HepG2 (cell line): ENCODE results near the gene GARS1. TPM values are rescaled to one million over a fixed set of nuclear protein-coding genes. Genes with fewer than 3 reads are reported as not detected.
A peak's percentile ranks its signal among the peaks of the same experiment; 100 is the strongest.

ENCODE experiments used
- DMAP1 ChIP-seq: IDR thresholded peaks from 2 replicates; pipeline ENCODE4 v1.6.1; 2016
- NPAS2 ChIP-seq: sonication (generic); formaldehyde crosslinking; IDR thresholded peaks from 2 replicates; pipeline ENCODE4 v1.8.0; 2022; ENCODE audit warnings: mild to moderate bottlenecking, missing genetic modification reagents, borderline replicate concordance
- ZBTB20 ChIP-seq: sonication (generic); formaldehyde crosslinking; IDR thresholded peaks from 2 replicates; pipeline ENCODE4 v1.8.1; 2023; ENCODE audit warnings: missing genetic modification reagents, low read depth, mild to moderate bottlenecking, borderline replicate concordance
- ZKSCAN8 ChIP-seq: IDR thresholded peaks from 2 replicates; pipeline ENCODE4 v1.6.1; 2016; ENCODE audit warnings: borderline replicate concordance, missing genetic modification reagents, missing compliant biosample characterization
- ZNF24 ChIP-seq: fragments of 450-650 bp; IDR thresholded peaks from 2 replicates; pipeline ENCODE4 v1.6.1; 2017; ENCODE audit warnings: antibody characterized with exemption, mild to moderate bottlenecking
- ZNF264 ChIP-seq: sonication (generic); formaldehyde crosslinking; IDR thresholded peaks from 2 replicates; pipeline ENCODE4 v1.4.0; 2020; ENCODE audit warnings: missing genetic modification reagents
- ZNF329 ChIP-seq: sonication (generic); formaldehyde crosslinking; IDR thresholded peaks from 2 replicates; pipeline ENCODE4 v1.9.0; 2021; ENCODE audit warnings: low read depth, mild to moderate bottlenecking, missing genetic modification reagents
- ZNF546 ChIP-seq: sonication (generic); formaldehyde crosslinking; conservative IDR thresholded peaks from 2 replicates; pipeline ENCODE4 v1.8.1; 2023; ENCODE audit warnings: mild to moderate bottlenecking, missing genetic modification reagents
- ZNF589 ChIP-seq: sonication (generic); formaldehyde crosslinking; conservative IDR thresholded peaks from 2 replicates; pipeline ENCODE4 v1.8.0; 2022; ENCODE audit warnings: mild to moderate bottlenecking, moderate library complexity, missing genetic modification reagents
- ZNF615 ChIP-seq: sonication (generic); formaldehyde crosslinking; IDR thresholded peaks from 2 replicates; pipeline ENCODE4 v1.5.0; 2020; ENCODE audit warnings: mild to moderate bottlenecking, missing genetic modification reagents, borderline replicate concordance
- polyA plus RNA-seq, 8 experiments: library from polyadenylated mRNA; depleted of rRNA in 3 of 8; stranded (reverse) in 7 of 8; unstranded in 1 of 8; fragments of >200 nt; fragmentation: Illumina TruSeq in 4 of 8; extraction: Trizol in 4 of 8; gene quantifications; 2 replicates each; pipeline versions ENCODE4 v1.2.1 to v1.2.3, GENCODE V29; 2011 to 2016; ENCODE audit warnings: low read depth in 4 of 8, missing spikeins in 1 of 8, mixed read lengths in 1 of 8; ENCODE audit not compliant: insufficient read depth in 1 of 8
- total RNA-seq, 5 experiments: library from RNA; depleted of rRNA; stranded (reverse); fragments of >200 nt; fragmentation: Illumina TruSeq; extraction: Trizol; gene quantifications; 2 replicates each; pipeline ENCODE4 v1.2.3, GENCODE V29; 2016; ENCODE audit warnings: low read depth in 1 of 5
- TF ChIP-seq, protein P1 (sequence below): sonication (generic); formaldehyde crosslinking; IDR thresholded peaks from 2 replicates; pipeline ENCODE4 v1.8.0; 2022; ENCODE audit warnings: mild to moderate bottlenecking, missing genetic modification reagents, moderate library complexity
- TF ChIP-seq, protein P2 (sequence below): sonication (generic); formaldehyde crosslinking; IDR thresholded peaks from 2 replicates; pipeline ENCODE4 v1.5.1; 2020; ENCODE audit warnings: missing genetic modification reagents, mild to moderate bottlenecking, borderline replicate concordance
- TF ChIP-seq, protein P3 (sequence below): sonication (generic); formaldehyde crosslinking; IDR thresholded peaks from 2 replicates; pipeline ENCODE4 v1.4.0; 2020; ENCODE audit warnings: missing genetic modification reagents
- TF ChIP-seq, protein P4 (sequence below): sonication (generic); formaldehyde crosslinking; IDR thresholded peaks from 2 replicates; pipeline ENCODE4 v1.8.1; 2022; ENCODE audit warnings: low read depth, mild to moderate bottlenecking, missing genetic modification reagents
- TF ChIP-seq, protein P5 (sequence below): sonication (generic); formaldehyde crosslinking; IDR thresholded peaks from 2 replicates; pipeline ENCODE4; 2020; ENCODE audit warnings: missing genetic modification reagents, mild to moderate bottlenecking, borderline replicate concordance

The GARS1 gene
- total and polyA plus RNA-seq, 2 of the 13 experiments (the other 11 are each of a cell fraction or from before 2014, with no cell fraction given) = 140 to 460 TPM

DNA sequence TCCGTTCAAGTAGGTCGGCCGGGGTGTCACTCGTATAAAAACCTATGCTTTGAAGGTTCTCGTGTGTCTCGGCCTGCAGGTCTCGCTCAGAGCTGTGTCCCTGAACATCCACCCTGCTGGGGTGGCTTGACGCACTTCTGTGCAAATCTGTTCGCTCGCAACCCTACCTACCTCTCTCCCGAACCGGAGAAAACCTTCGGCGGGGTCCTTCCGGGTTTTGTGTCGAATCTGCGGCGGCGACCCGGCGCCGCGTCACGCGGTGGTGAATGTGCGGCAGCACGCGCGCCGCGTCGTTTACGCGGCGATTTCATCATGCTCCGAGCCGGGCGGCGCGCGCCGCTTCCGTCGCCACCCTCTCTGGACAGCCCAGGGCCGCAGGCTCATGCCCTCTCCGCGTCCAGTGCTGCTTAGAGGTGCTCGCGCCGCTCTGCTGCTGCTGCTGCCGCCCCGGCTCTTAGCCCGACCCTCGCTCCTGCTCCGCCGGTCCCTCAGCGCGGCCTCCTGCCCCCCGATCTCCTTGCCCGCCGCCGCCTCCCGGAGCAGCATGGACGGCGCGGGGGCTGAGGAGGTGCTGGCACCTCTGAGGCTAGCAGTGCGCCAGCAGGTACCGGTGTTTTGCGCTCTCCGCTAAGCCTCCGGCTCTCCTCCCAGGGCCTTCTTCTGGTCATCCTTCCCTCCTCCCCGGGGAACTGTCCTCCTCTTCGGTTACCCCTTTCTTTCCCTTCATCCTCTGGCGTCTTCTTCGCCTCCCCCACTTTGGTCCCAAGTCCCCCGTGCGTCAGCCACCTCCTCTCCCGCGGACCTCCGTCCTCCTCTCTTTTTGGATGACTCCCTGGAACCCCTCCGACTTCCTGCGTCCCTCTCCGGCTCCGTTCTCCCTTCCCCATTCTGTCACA, at the start of gene GARS1 (continued):
- TF ChIP-seq, protein P1, sequence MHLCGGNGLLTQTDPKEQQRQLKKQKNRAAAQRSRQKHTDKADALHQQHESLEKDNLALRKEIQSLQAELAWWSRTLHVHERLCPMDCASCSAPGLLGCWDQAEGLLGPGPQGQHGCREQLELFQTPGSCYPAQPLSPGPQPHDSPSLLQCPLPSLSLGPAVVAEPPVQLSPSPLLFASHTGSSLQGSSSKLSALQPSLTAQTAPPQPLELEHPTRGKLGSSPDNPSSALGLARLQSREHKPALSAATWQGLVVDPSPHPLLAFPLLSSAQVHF = no peak
- TF ChIP-seq, protein P2, sequence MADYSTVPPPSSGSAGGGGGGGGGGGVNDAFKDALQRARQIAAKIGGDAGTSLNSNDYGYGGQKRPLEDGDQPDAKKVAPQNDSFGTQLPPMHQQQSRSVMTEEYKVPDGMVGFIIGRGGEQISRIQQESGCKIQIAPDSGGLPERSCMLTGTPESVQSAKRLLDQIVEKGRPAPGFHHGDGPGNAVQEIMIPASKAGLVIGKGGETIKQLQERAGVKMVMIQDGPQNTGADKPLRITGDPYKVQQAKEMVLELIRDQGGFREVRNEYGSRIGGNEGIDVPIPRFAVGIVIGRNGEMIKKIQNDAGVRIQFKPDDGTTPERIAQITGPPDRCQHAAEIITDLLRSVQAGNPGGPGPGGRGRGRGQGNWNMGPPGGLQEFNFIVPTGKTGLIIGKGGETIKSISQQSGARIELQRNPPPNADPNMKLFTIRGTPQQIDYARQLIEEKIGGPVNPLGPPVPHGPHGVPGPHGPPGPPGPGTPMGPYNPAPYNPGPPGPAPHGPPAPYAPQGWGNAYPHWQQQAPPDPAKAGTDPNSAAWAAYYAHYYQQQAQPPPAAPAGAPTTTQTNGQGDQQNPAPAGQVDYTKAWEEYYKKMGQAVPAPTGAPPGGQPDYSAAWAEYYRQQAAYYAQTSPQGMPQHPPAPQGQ (CRISPR knock-in tag) = no peak
- TF ChIP-seq DMAP1 (CRISPR knock-in tag) = peak; percentile 99
- TF ChIP-seq NPAS2 (CRISPR knock-in tag) = no peak
- peak; percentile 75 for TF ChIP-seq ZNF24
- TF ChIP-seq ZNF264 = peak; percentile 91
- TF ChIP-seq ZNF589 = peak; percentile 66; the same call in 1 of the 2 replicates
- TF ChIP-seq ZNF615 (CRISPR knock-in tag) = no peak
- no peak for TF ChIP-seq ZBTB20 (CRISPR knock-in tag)
- TF ChIP-seq, protein P3, sequence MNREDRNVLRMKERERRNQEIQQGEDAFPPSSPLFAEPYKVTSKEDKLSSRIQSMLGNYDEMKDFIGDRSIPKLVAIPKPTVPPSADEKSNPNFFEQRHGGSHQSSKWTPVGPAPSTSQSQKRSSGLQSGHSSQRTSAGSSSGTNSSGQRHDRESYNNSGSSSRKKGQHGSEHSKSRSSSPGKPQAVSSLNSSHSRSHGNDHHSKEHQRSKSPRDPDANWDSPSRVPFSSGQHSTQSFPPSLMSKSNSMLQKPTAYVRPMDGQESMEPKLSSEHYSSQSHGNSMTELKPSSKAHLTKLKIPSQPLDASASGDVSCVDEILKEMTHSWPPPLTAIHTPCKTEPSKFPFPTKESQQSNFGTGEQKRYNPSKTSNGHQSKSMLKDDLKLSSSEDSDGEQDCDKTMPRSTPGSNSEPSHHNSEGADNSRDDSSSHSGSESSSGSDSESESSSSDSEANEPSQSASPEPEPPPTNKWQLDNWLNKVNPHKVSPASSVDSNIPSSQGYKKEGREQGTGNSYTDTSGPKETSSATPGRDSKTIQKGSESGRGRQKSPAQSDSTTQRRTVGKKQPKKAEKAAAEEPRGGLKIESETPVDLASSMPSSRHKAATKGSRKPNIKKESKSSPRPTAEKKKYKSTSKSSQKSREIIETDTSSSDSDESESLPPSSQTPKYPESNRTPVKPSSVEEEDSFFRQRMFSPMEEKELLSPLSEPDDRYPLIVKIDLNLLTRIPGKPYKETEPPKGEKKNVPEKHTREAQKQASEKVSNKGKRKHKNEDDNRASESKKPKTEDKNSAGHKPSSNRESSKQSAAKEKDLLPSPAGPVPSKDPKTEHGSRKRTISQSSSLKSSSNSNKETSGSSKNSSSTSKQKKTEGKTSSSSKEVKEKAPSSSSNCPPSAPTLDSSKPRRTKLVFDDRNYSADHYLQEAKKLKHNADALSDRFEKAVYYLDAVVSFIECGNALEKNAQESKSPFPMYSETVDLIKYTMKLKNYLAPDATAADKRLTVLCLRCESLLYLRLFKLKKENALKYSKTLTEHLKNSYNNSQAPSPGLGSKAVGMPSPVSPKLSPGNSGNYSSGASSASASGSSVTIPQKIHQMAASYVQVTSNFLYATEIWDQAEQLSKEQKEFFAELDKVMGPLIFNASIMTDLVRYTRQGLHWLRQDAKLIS (CRISPR knock-in tag) = no peak
- TF ChIP-seq, protein P4, sequence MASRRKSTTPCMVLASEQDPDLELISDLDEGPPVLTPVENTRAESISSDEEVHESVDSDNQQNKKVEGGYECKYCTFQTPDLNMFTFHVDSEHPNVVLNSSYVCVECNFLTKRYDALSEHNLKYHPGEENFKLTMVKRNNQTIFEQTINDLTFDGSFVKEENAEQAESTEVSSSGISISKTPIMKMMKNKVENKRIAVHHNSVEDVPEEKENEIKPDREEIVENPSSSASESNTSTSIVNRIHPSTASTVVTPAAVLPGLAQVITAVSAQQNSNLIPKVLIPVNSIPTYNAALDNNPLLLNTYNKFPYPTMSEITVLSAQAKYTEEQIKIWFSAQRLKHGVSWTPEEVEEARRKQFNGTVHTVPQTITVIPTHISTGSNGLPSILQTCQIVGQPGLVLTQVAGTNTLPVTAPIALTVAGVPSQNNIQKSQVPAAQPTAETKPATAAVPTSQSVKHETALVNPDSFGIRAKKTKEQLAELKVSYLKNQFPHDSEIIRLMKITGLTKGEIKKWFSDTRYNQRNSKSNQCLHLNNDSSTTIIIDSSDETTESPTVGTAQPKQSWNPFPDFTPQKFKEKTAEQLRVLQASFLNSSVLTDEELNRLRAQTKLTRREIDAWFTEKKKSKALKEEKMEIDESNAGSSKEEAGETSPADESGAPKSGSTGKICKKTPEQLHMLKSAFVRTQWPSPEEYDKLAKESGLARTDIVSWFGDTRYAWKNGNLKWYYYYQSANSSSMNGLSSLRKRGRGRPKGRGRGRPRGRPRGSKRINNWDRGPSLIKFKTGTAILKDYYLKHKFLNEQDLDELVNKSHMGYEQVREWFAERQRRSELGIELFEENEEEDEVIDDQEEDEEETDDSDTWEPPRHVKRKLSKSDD (CRISPR knock-in tag) = peak; percentile 82; the same call in 1 of the 2 replicates
- TF ChIP-seq, protein P5, sequence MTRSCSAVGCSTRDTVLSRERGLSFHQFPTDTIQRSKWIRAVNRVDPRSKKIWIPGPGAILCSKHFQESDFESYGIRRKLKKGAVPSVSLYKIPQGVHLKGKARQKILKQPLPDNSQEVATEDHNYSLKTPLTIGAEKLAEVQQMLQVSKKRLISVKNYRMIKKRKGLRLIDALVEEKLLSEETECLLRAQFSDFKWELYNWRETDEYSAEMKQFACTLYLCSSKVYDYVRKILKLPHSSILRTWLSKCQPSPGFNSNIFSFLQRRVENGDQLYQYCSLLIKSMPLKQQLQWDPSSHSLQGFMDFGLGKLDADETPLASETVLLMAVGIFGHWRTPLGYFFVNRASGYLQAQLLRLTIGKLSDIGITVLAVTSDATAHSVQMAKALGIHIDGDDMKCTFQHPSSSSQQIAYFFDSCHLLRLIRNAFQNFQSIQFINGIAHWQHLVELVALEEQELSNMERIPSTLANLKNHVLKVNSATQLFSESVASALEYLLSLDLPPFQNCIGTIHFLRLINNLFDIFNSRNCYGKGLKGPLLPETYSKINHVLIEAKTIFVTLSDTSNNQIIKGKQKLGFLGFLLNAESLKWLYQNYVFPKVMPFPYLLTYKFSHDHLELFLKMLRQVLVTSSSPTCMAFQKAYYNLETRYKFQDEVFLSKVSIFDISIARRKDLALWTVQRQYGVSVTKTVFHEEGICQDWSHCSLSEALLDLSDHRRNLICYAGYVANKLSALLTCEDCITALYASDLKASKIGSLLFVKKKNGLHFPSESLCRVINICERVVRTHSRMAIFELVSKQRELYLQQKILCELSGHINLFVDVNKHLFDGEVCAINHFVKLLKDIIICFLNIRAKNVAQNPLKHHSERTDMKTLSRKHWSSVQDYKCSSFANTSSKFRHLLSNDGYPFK = peak; percentile 91
- peak; percentile 76 for TF ChIP-seq ZNF546 (CRISPR knock-in tag)
- TF ChIP-seq ZNF329 = peak; percentile 65; the same call in 1 of the 2 replicates
- TF ChIP-seq ZKSCAN8 (CRISPR knock-in tag) = peak; percentile 85
